OCI-LY1 (cell line): ENCODE results near the gene PBX1.

ENCODE experiments used
- CTCF ChIP-seq: fragments of 200-600 bp; sonication (generic), shearing (Covaris generic); IDR thresholded peaks from 2 replicates; pipeline ENCODE4 v1.5.1; 2017; ENCODE audit warnings: mild to moderate bottlenecking, antibody characterized with exemption, low read length, moderate library complexity, mixed read lengths
- EZH2 ChIP-seq: fragments of 200-600 bp; sonication (generic), shearing (Covaris generic); IDR thresholded peaks from 2 replicates; pipeline ENCODE4 v1.8.0; 2017; ENCODE audit warnings: borderline replicate concordance, mixed run types, mild to moderate bottlenecking, antibody characterized with exemption, low read length, moderate library complexity, mixed read lengths

GRCh38 chr1:164693564-164694359 is 134.8 kb downstream of the PBX1 start:
- no peak for TF ChIP-seq CTCF
- TF ChIP-seq EZH2 = no peak
